SKM-1 (cell line): Measurements from ENCODE around the gene REG1B.
A peak's percentile ranks its signal among the peaks of the same experiment; 100 is the strongest.
"Not testable (repeated sequence)": the region's sequence is repeated elsewhere in the genome, so short reads cannot be mapped to it uniquely, and the experiment has no call there.

Experiments used
- DNase-seq: peaks from one replicate; lab custom pipeline; 2025; ENCODE audit not compliant: unreplicated experiment; lab: John Stamatoyannopoulos, UW

Gene REG1B

DNA sequence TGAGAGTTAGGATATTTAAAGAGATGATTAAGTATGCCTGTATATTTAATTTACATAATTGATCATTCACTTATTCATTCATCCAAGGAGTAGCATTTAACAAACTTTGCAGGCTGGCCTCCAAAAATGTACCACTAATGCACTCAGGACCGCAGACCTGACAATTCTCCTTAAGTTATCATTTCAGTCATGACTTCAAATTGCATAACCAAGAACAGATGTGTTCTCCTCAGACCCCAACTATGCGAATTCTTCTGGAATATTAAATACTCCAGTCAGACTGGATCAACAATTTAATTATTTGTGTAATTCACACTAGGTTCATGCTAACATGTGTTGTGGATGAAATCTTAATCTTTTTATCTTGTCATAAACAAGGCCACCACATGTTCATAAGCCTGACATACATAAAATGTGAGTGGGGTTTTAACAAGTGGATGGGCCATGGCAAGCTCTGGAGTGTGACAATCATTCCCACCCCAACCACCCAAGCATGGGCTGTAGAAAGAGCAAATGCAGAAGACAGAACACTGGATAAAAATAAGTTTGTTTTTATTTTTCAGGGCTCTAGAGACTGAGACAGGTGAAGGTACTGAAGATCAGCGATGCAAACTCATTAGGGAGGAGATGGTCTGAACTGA, 3.2 kb downstream of the REG1B start:
- DNase-seq, result no peak

DNA sequence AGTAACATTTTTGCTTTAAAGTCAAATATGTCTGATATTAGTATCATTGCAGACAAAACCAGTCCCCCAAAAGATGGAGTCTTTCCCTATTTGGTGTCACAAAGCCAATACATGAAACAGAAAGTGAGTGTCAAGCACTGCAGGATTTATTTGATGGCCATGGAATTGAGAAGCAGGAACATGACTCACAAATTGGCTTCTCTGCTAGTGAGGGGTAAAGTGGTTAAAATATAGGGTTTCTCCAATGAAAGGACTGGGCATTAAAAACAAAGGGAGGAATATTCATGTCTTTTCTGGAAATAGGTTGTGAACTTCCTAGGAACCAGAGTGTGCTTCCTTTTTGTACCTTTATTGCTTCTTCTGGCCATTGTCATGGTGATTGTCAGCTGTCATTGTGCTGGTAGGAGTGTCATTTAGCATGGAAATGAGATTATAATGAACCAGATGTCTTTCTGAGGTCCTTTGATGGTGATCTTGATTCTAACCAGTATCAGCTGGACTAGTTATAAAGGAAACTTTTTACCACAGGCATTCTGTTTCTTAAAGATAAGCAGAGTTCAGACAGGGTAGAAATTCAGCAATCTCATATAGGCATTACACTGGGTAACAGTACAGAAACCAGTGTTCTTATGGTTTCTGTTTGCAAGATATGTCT, 4.1 kb downstream of the REG1B start:
- no peak for DNase-seq

DNA sequence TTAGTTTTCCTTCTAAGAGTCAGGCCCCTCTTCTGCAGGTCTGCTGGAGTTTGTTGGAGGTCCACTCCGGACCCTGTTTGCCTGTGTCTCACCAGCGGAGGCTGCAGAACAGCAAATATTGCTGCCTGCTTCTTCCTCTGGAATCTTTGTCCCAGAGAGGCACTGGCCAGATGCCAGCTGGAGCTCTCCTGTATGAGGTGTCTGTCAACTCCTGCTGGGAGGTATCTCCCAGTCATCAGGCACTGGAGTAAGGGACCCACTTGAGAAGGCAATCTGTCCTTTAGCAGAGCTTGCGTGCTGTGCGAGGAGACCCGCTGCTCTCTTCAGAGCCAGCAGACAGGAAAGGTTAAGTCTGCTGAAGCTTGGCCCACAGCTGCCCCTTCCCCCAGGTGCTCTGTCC, 4.8 kb downstream of the REG1B start:
- no peak for DNase-seq

DNA sequence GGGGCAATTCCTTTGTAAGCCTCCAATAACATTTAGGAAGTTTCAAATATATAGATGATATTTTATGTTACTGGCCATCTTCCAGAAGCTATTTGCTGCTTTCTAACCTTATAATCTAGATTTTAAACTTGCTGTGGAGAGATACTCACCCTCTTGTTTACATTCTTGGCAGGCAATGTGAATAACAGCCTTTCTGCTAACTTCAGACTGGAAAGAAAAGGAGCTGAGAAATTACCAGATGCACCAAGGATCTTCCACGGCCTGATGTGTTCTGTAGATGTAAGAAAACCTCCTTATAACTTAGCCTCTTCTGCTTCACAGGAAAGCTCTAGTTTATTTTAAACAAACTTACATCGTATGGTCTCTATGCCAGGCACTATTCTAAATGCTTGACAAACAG, 16.7 kb downstream of the REG1B start:
- DNase-seq, result no peak

DNA sequence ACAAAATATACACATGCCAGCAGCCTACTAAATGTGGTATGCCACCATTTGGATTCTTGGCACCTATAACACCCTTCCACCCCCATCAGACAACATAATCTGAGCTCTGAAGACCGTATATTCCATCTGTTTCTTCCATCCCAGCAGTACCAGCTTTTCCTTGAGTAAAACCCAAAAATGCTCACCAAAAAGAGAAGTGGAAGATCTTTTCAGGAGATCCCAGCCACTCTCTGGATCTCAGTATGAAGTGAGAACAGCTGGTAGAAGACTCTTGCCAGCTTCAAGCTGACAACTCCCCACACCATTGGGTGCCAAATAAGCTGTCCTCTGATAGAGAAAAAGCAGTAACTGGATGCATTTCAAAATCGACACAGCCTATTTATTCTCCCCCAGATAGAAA, 22.6 kb downstream of the REG1B start:
- no peak for DNase-seq

DNA sequence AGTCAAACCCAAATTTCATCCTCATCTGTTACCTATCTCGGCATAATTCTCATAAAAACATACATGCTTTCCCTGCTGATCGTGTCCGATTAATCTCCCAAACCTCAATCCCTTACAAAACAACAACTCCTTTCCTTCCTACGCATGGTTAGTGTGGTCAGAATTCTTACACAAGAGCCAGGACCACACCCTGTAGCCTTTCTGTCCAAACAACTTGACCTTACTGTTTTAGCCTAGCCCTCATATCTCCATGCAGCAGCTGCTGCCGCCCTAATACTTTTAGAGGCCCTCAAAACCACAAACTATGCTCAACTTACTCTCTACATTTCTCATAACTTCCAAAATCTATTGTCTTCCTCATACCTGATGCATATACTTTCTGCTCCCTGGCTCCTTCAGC, 33.0 kb downstream of the REG1B start:
- DNase-seq, result not testable (repeated sequence)

DNA sequence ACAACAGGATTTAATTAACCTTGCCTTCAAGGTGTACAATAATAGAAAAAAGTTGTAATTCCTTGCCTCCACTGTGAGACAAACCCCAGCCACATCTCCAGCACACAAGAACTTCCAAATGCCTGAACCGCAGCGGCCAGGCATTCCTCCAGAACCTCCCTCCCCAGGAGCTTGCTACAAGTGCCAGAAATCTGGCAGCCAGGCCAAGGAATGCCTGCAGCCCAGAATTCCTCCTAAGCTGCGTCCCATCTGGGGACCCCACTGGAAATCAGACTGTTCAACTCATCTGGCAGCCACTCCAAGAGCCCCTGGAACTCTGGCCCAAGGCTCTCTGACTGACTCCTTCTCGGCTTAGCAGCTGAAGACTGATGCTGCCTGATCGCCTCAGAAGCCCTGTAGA, 34.3 kb downstream of the REG1B start:
- DNase-seq, result not testable (repeated sequence)

DNA sequence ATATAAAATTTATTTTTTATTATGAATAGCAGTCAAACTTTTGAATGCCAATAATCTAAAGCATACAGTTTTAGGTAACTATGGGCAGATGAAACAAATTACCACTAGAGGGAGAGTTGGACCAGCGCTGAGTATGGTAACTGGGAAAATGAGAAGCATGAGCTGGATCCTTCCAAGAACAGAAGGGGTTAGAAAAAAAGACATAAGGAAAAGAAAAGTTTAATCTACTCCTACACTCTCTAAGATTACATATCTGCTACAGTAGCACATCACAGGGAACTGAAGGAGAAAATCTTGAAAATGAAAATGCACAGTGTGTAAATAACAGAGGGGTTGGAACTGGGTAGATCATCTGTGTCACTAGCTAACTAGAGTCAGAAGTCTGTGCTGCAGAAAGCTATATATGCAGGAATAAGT, 46.8 kb downstream of the REG1B start:
- peak; percentile 50 for DNase-seq

DNA sequence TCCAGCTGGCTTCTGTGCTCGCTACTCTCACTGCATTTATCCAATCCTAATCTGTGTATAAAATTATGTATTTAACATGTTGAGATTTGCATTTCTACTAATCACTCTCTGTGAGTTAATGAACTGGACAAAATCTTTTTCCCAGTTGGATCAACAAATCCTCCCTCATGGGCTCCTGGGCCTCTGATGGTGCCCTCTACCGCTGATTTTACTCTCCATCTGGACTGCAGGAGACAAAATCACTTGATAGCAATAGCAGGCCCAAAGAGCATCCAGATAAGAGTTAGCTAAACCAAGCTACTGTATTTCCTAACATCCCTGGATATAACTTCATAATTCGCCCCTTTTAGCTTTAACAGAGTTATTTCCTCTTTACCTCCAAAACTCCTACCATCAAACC, 47.8 kb downstream of the REG1B start:
- DNase-seq, result no peak
